ENCODE measurements around the gene DPYD. TPM values are rescaled to one million over a fixed set of nuclear protein-coding genes. Genes with fewer than 3 reads are reported as not detected.

DPYD gene
- total RNA-seq, 1 donor from 2014 or later, result 12.6 TPM

GRCh38 chr1:97056386-97056785 lies 864.4 kb downstream of the DPYD start:
- no peak for TF ChIP-seq CTCF (IDR thresholded peaks at IDR 0.05)
- intact Hi-C loops (cut with micrococcal nuclease), result no loop called here
- Mint-ChIP-seq H3K27ac (no peak overlapping the region), H3K9me3 (peaks cover 21% of the 10 kb centered on the region), H3K4me3 (no peak overlapping the region), H3K27me3 (peaks cover 2% of the 10 kb centered on the region), H3K36me3 (ENCODE audit: low read depth) (no peaks in the 10 kb centered on the region), H3K4me1 (no peaks in the 10 kb centered on the region)
- no peak for ATAC-seq (ENCODE audit: low read depth)
- DNase-seq, result no peak
- CTCF ChIA-PET, result no interaction called here
- POLR2A ChIA-PET, result no interaction called here

GRCh38 chr1:97053268-97053667 lies 867.6 kb downstream of the DPYD start:
- ATAC-seq (ENCODE audit: low read depth) (no peak), DNase-seq (no peak)
- H3K27ac Mint-ChIP-seq, result no peak overlapping the region
- ChIA-PET POLR2A (no interaction called here), CTCF (no interaction called here)
- H3K4me3 Mint-ChIP-seq, result no peak overlapping the region
- intact Hi-C loops (cut with micrococcal nuclease), result no loop called here
- no peaks in the 10 kb centered on the region for H3K36me3 Mint-ChIP-seq (ENCODE audit: low read depth)
- no peaks in the 10 kb centered on the region for H3K4me1 Mint-ChIP-seq
- no peak for TF ChIP-seq CTCF (IDR thresholded peaks at IDR 0.05)
- peaks cover 16% of the 10 kb centered on the region for H3K9me3 Mint-ChIP-seq
- H3K27me3 Mint-ChIP-seq, result no peaks in the 10 kb centered on the region

GRCh38 chr1:97051823-97052222 lies 869.0 kb downstream of the DPYD start:
- no peaks in the 10 kb centered on the region for H3K4me1 Mint-ChIP-seq
- peaks cover 7% of the 10 kb centered on the region for H3K9me3 Mint-ChIP-seq

GRCh38 chr1:97050506-97050905 lies 870.3 kb downstream of the DPYD start:
- Mint-ChIP-seq H3K9me3 (no peaks in the 10 kb centered on the region), H3K27me3 (no peaks in the 10 kb centered on the region), H3K4me3 (no peak overlapping the region), H3K27ac (no peak overlapping the region), H3K4me1 (no peaks in the 10 kb centered on the region), H3K36me3 (ENCODE audit: low read depth) (no peaks in the 10 kb centered on the region)
- CTCF ChIA-PET, result no interaction called here
- DNase-seq (no peak), ATAC-seq (ENCODE audit: low read depth) (no peak)
- POLR2A ChIA-PET, result no interaction called here
- no peak for TF ChIP-seq CTCF (IDR thresholded peaks at IDR 0.05)
- intact Hi-C loops (cut with micrococcal nuclease), result no loop called here

More at GRCh38 chr1:97051823-97052222, 869.0 kb downstream of the DPYD start:
- Mint-ChIP-seq H3K4me3 (no peak overlapping the region), H3K27me3 (no peaks in the 10 kb centered on the region), H3K36me3 (ENCODE audit: low read depth) (no peaks in the 10 kb centered on the region), H3K27ac (no peak overlapping the region)
- no peak for ATAC-seq (ENCODE audit: low read depth)
- DNase-seq, result no peak
- no peak for TF ChIP-seq CTCF (IDR thresholded peaks at IDR 0.05)
- POLR2A ChIA-PET, result no interaction called here
- CTCF ChIA-PET, result no interaction called here
- intact Hi-C loops (cut with micrococcal nuclease), result no loop called here

- ATAC-seq (ENCODE audit: low read depth), result no peak
- Mint-ChIP-seq H3K4me1 (no peaks in the 10 kb centered on the region), H3K36me3 (ENCODE audit: low read depth) (no peaks in the 10 kb centered on the region), H3K27me3 (no peaks in the 10 kb centered on the region), H3K4me3 (no peak overlapping the region), H3K27ac (no peak overlapping the region), H3K9me3 (no peaks in the 10 kb centered on the region)
- ChIA-PET POLR2A (no interaction called here), CTCF (no interaction called here)
- TF ChIP-seq CTCF (IDR thresholded peaks at IDR 0.05), result no peak
- DNase-seq, result no peak
- intact Hi-C loops (cut with micrococcal nuclease), result no loop called here
Observed at GRCh38 chr1:97047421-97047793, 873.4 kb downstream of the DPYD start.

Data from activated B cell treated with CpG ODN at 0.5 μM for 24 hours (primary cell).